Measurements from ENCODE around the gene PELI2.

The PELI2 gene

GRCh38 chr14:56088941-56089340, 29.3 kb upstream of the PELI2 start:
- Histone ChIP-seq H3K9me3 (ENCODE audit: control insufficient read depth, insufficient read depth, low read depth, low read length) (no peaks in the 10 kb centered on the region), H3K36me3 (ENCODE audit: control insufficient read depth in 2 of 2, insufficient read depth in 1 of 2, low read length in 2 of 2) (no peaks in the 10 kb centered on the region), H3K4me3 (ENCODE audit: low read depth, low read length) (no peak overlapping the region), H3K4me1 (ENCODE audit: control insufficient read depth, insufficient read depth, low read length) (peaks cover 4% of the 10 kb centered on the region; the same call in 1 of the 2 replicates), H3K27ac (ENCODE audit: extremely low read depth, low read depth, low read length) (no peak overlapping the region)
- no peak for TF ChIP-seq BCL6B (tag by site-specific recombination; IDR thresholded peaks at IDR 0.05)
- TF ChIP-seq ZNF433 (tag by site-specific recombination; IDR thresholded peaks at IDR 0.05; ENCODE audit: low read depth), result no peak
- TF ChIP-seq ZNF530 (tag by site-specific recombination; IDR thresholded peaks at IDR 0.05; ENCODE audit: low read depth), result no peak
- TF ChIP-seq ZNF266 (tag by site-specific recombination; IDR thresholded peaks at IDR 0.05; ENCODE audit: low read depth), result no peak
- TF ChIP-seq YY2 (tag by site-specific recombination; IDR thresholded peaks at IDR 0.05), result no peak
- no peak for TF ChIP-seq ZNF138 (tag by site-specific recombination; IDR thresholded peaks at IDR 0.05; ENCODE audit: borderline replicate concordance)
- TF ChIP-seq INSM2 (tag by site-specific recombination; IDR thresholded peaks at IDR 0.05), result no peak
- no peak for TF ChIP-seq ZNF626 (tag by site-specific recombination; IDR thresholded peaks at IDR 0.05)
- no peak for TF ChIP-seq ZNF157 (tag by site-specific recombination; IDR thresholded peaks at IDR 0.05)
- ChIA-PET POLR2A (no interaction called here), CTCF (interaction anchor here (0.7 kb wide), 1 partner anchor 10 kb away, joined by 4 read pairs; no protein-coding TSS in a partner anchor)

- POLR2A ChIA-PET, result no interaction called here
- H3K9me3 ChIP-seq (ENCODE audit: control insufficient read depth, insufficient read depth, low read depth, low read length), result no peaks in the 10 kb centered on the region
- no peak overlapping the region for H3K4me3 ChIP-seq (ENCODE audit: low read depth, low read length)
- TF ChIP-seq ZNF157 (tag by site-specific recombination; IDR thresholded peaks at IDR 0.05) (no peak), GLIS1 (tag by site-specific recombination; IDR thresholded peaks at IDR 0.05) (no peak), ZNF776 (tag by site-specific recombination; IDR thresholded peaks at IDR 0.05; ENCODE audit: borderline replicate concordance) (no peak), ZNF701 (tag by site-specific recombination; IDR thresholded peaks at IDR 0.05) (no peak)
- CTCF ChIA-PET, result no interaction called here
- no peaks in the 10 kb centered on the region for H3K36me3 ChIP-seq (ENCODE audit: control insufficient read depth in 2 of 2, insufficient read depth in 1 of 2, low read length in 2 of 2)
- peaks cover 4% of the 10 kb centered on the region; the same call in 1 of the 2 replicates for H3K4me1 ChIP-seq (ENCODE audit: control insufficient read depth, insufficient read depth, low read length)
- H3K27ac ChIP-seq (ENCODE audit: extremely low read depth, low read depth, low read length), result no peak overlapping the region
These were observed 25.4 kb upstream of the PELI2 start for GRCh38 chr14:56092763-56093162.

- Histone ChIP-seq H3K36me3 (ENCODE audit: control insufficient read depth in 2 of 2, insufficient read depth in 1 of 2, low read length in 2 of 2) (no peaks in the 10 kb centered on the region), H3K4me1 (ENCODE audit: control insufficient read depth, insufficient read depth, low read length) (no peaks in the 10 kb centered on the region), H3K27ac (ENCODE audit: extremely low read depth, low read depth, low read length) (no peak overlapping the region), H3K9me3 (ENCODE audit: control insufficient read depth, insufficient read depth, low read depth, low read length) (no peaks in the 10 kb centered on the region), H3K4me3 (ENCODE audit: low read depth, low read length) (no peak overlapping the region)
- POLR2A ChIA-PET, result no interaction called here
- CTCF ChIA-PET, result interaction anchor here (0.7 kb wide), 1 partner anchor 244 kb away, joined by 3 read pairs; no protein-coding TSS in a partner anchor
- TF ChIP-seq ZNF530 (tag by site-specific recombination; IDR thresholded peaks at IDR 0.05; ENCODE audit: low read depth) (no peak), ZNF311 (tag by site-specific recombination; IDR thresholded peaks at IDR 0.05; ENCODE audit: borderline replicate concordance) (no peak), ZNF776 (tag by site-specific recombination; IDR thresholded peaks at IDR 0.05; ENCODE audit: borderline replicate concordance) (no peak), ZNF391 (tag by site-specific recombination; IDR thresholded peaks at IDR 0.05; ENCODE audit: borderline replicate concordance, low read depth) (no peak), ZNF416 (tag by site-specific recombination; IDR thresholded peaks at IDR 0.05) (no peak), ZNF692 (tag by site-specific recombination; IDR thresholded peaks at IDR 0.05) (no peak), ZBTB6 (tag by site-specific recombination; IDR thresholded peaks at IDR 0.05) (no peak), KLF8 (tag by site-specific recombination; IDR thresholded peaks at IDR 0.05) (no peak), ZBTB48 (tag by site-specific recombination; IDR thresholded peaks at IDR 0.05) (no peak), ZNF2 (tag by site-specific recombination; IDR thresholded peaks at IDR 0.05) (no peak), PRDM10 (tag by site-specific recombination; IDR thresholded peaks at IDR 0.05) (no peak), ZNF629 (tag by site-specific recombination; IDR thresholded peaks at IDR 0.05) (no peak)
These were observed 24.1 kb upstream of the PELI2 start for GRCh38 chr14:56094076-56094475.
